K562 (cell line): Measurements from ENCODE around the gene EN2. TPM values are rescaled to one million over a fixed set of nuclear protein-coding genes. Genes with fewer than 3 reads are reported as not detected.

Experiments
- ATAC-seq: fragments of 200-7000 bp; cut with Tn5 transposase; 3 replicates; pipeline ENCODE4 v1.9.1; 2020; ENCODE audit warnings: moderate library complexity
- BruUV-seq: library from RNA; stranded (reverse); fragments of 400-500 nt; replicated peaks from 2 replicates; lab custom pipeline; 2021; lab: Mats Ljungman, UMichigan
- CTCF ChIA-PET: fragments of 300-600 bp; formaldehyde crosslinking; extraction: SDS; loops from one replicate; lab custom pipeline; 2021; ENCODE audit warnings: low intra/inter-chr PET ratio; lab: Yijun Ruan, JAX
- POLR2A ChIA-PET: fragments of 300-600, 350-650 bp; sonication (Branson Sonifier 250); formaldehyde crosslinking; extraction: SDS; loops from one replicate; lab custom pipeline; 2021; ENCODE audit warnings: antibody characterized with exemption, inconsistent platforms; lab: Yijun Ruan, JAX
- DNase-seq, 4 experiments: peaks; one replicate each; pipeline versions ENCODE4 v3.0.0 to v3.0.0-alpha.2; 2011 to 2018; ENCODE audit warnings: low spot score in 3 of 4, mixed read lengths in 3 of 4; ENCODE audit errors: extremely low read depth in 1 of 4
- FAIRE-seq: peaks from 2 replicates; lab custom pipeline; 2011; peaks lifted over from hg19 to GRCh38; lab: Jason Lieb, UNC
- H2AFZ ChIP-seq: 2 replicates; pipeline ENCODE4 v1.6.0; 2011; ENCODE audit warnings: low read depth, low read length, control low read depth, inconsistent platforms
- H3K27ac ChIP-seq: fragments of 200-600 bp; 3 replicates; pipeline ENCODE4 v1.8.0; 2011; ENCODE audit warnings: low read depth, mild to moderate bottlenecking, control low read depth, inconsistent platforms, low read length, moderate library complexity, mixed read lengths; ENCODE audit errors: extremely low read depth
- H3K27me3 ChIP-seq, 2 experiments: fragments of 300-600 bp in 1 of 2; 2 replicates in 1 of 2; 3 replicates in 1 of 2; pipeline versions ENCODE4 v1.6.0 to v1.8.0; 2011; ENCODE audit warnings: inconsistent platforms in 2 of 2, low read length in 2 of 2, mild to moderate bottlenecking in 1 of 2, mixed read lengths in 1 of 2, moderate library complexity in 1 of 2; ENCODE audit not compliant: control insufficient read depth in 2 of 2, insufficient read depth in 2 of 2
- H3K36me3 ChIP-seq: fragments of 300-600 bp; 3 replicates; pipeline ENCODE4 v1.8.0; 2011; ENCODE audit warnings: mild to moderate bottlenecking, low read length, inconsistent platforms; ENCODE audit not compliant: control insufficient read depth, insufficient read depth
- H3K4me1 ChIP-seq, 2 experiments: fragments of 200-600 bp in 1 of 2; replicated peaks in 1 of 2; 2 replicates in 1 of 2; 3 replicates in 1 of 2; pipeline versions ENCODE4 v1.5.1 to v1.8.0; 2011; ENCODE audit warnings: inconsistent platforms in 2 of 2, low read length in 2 of 2, mild to moderate bottlenecking in 1 of 2, mixed read lengths in 1 of 2, moderate library complexity in 1 of 2; ENCODE audit not compliant: control insufficient read depth in 2 of 2, insufficient read depth in 2 of 2
- H3K4me2 ChIP-seq: 2 replicates; pipeline ENCODE4 v1.6.1; 2011; ENCODE audit warnings: low read length, control low read depth, inconsistent platforms, mixed read lengths; ENCODE audit not compliant: insufficient read depth
- H3K4me3 ChIP-seq: fragments of 200-600 bp; sonication (generic), shearing (Covaris generic); 2 replicates; pipeline ENCODE4 v1.5.1; 2016; ENCODE audit warnings: control low read depth, inconsistent platforms
- H3K79me2 ChIP-seq: fragments of 200-600 bp; 3 replicates; pipeline ENCODE4 v1.8.0; 2011; ENCODE audit warnings: low read length, inconsistent platforms; ENCODE audit not compliant: control insufficient read depth, insufficient read depth
- H3K9ac ChIP-seq, 2 experiments: 2 replicates each; pipeline versions ENCODE4 v1.6.0 to v1.6.1; 2011; ENCODE audit warnings: low read depth in 2 of 2, low read length in 2 of 2, control low read depth in 1 of 2, inconsistent platforms in 1 of 2, mild to moderate bottlenecking in 1 of 2, mixed read lengths in 1 of 2; ENCODE audit not compliant: insufficient read depth in 1 of 2
- H3K9me1 ChIP-seq: one replicate; pipeline ENCODE4 v1.6.0; 2011; ENCODE audit warnings: inconsistent platforms, mild to moderate bottlenecking, low read length, moderate library complexity; ENCODE audit not compliant: control insufficient read depth, insufficient read depth
- H3K9me3 ChIP-seq: replicated peaks from 2 replicates; pipeline ENCODE4 v1.5.1; 2011; ENCODE audit warnings: low read depth, low read length, inconsistent platforms; ENCODE audit not compliant: control insufficient read depth, insufficient read depth
- H4K20me1 ChIP-seq: replicated peaks from 2 replicates; pipeline ENCODE4 v1.6.1; 2011; ENCODE audit warnings: low read length, inconsistent platforms, mixed read lengths; ENCODE audit not compliant: control insufficient read depth, insufficient read depth
- PRMT5 ChIP-seq: sonication (generic); formaldehyde crosslinking; IDR thresholded peaks from 2 replicates; pipeline ENCODE4 v1.5.0; 2020; ENCODE audit warnings: missing genetic modification reagents
- ZFP36 ChIP-seq: fragments of 150-350 bp; IDR thresholded peaks from 2 replicates; pipeline ENCODE4 v1.6.1; 2018; ENCODE audit warnings: low read length, low read depth; ENCODE audit not compliant: partially characterized antibody
- WGBS: fragments of 100-300 bp; shearing (Covaris generic); methylation state at CpG from one replicate; pipeline ENCODE4 v1.1.6; 2016; ENCODE audit warnings: low coverage, mixed read lengths; ENCODE audit not compliant: insufficient coverage; ENCODE audit errors: missing lambda C conversion rate; 5-methylcytosine and 5-hydroxymethylcytosine counted together
- in situ Hi-C: fragments of 300-500 bp; cut with MboI; formaldehyde crosslinking; loops from 4 replicates; pipeline ENCODE4 v1.15.0; 2018; ENCODE audit warnings: inconsistent platforms, mixed read lengths
- intact Hi-C: fragments of 100-400 bp; cut with micrococcal nuclease; formaldehyde crosslinking; loops from 2 replicates; pipeline ENCODE4 v1.14.2; 2022
- polyA plus RNA-seq, 8 experiments: library from polyadenylated mRNA; depleted of rRNA in 4 of 8; stranded (reverse) in 5 of 8; unstranded in 3 of 8; fragments of >200 nt; fragmentation: Nextera tagmentation in 2 of 8; fragmentation: Illumina TruSeq in 1 of 8; extraction: Ambion mirVana in 2 of 8; extraction: Trizol in 1 of 8; gene quantifications; 2 replicates each; pipeline versions ENCODE4 v1.2.1 to v1.2.3, GENCODE V29; 2011 to 2014; ENCODE audit warnings: inconsistent platforms in 1 of 8, missing spikeins in 1 of 8
- total RNA-seq, 7 experiments: library from RNA; depleted of rRNA in 6 of 7; stranded (reverse); fragments of >200 nt in 6 of 7; fragmentation: Illumina TruSeq in 2 of 7; extraction: Trizol in 2 of 7; gene quantifications; 2 replicates each; pipeline versions ENCODE4 v1.2.1 to v1.2.3, GENCODE V29; 2011 to 2021; ENCODE audit warnings: low replicate concordance in 1 of 7
- TF ChIP-seq, protein P1 (sequence below): sonication (generic); formaldehyde crosslinking; IDR thresholded peaks from 2 replicates; pipeline ENCODE4 v1.8.0; 2022; ENCODE audit warnings: mild to moderate bottlenecking, missing genetic modification reagents, borderline replicate concordance

The EN2 gene
- total and polyA plus RNA-seq, 9 of the 15 experiments (the other 6 are each of a cell fraction or from before 2014, with no cell fraction given), result 0.04 TPM; not detected in 7

DNA sequence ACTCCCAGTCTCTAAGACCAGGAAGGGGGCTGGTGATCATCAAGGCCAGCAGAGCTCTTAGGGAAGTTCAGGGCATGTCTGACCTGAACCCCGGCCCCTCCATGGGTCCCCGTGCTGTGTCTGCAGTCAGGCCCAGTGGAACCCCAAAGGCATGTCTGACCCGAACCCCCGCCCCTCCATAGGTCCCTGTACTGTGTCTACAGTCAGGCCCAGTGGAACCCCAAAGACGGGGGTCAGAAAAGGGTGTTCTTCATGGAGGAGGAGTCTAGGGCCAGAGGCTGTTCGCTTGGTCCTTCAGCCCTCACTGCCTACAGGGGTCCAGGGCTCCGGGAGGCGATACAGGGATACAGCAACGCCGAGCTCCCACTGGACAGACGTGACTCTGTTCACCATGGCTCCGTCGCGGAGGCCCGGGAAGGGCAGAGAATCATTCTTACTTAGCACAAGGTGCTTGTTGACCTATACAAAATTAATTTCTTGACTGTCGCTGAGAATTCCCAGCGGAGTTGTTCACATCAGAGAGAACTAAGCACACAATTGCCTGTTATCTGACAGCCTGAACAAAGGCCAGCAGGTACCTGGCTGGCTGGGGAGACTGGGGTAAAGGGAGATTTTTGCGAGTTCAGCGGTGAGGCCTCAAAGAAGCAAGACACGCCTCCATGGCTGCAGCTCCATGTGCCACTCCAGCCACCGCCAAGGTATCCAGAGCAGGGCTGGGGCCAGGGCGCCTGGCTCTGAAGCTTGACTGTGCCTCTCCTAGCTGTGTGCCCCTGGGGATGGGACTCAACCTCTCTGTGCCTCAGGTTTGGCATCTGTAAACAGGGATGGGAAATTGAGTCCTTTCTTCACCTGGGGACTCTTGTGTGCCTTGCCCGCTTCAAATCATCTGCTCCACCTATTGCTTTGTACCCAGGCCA lies 26.8 kb downstream of the EN2 start:
- peaks cover 67 to 83% of the 10 kb centered on the region in 2 experiments for H3K27me3 ChIP-seq
- TF ChIP-seq ZFP36 (peak; percentile 34), PRMT5 (CRISPR knock-in tag) (no peak)
- TF ChIP-seq, protein P1, sequence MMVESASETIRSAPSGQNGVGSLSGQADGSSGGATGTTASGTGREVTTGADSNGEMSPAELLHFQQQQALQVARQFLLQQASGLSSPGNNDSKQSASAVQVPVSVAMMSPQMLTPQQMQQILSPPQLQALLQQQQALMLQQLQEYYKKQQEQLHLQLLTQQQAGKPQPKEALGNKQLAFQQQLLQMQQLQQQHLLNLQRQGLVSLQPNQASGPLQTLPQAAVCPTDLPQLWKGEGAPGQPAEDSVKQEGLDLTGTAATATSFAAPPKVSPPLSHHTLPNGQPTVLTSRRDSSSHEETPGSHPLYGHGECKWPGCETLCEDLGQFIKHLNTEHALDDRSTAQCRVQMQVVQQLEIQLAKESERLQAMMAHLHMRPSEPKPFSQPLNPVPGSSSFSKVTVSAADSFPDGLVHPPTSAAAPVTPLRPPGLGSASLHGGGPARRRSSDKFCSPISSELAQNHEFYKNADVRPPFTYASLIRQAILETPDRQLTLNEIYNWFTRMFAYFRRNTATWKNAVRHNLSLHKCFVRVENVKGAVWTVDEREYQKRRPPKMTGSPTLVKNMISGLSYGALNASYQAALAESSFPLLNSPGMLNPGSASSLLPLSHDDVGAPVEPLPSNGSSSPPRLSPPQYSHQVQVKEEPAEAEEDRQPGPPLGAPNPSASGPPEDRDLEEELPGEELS (CRISPR knock-in tag), result no peak
- intact Hi-C loops (no loop called here), in situ Hi-C loops (no loop called here)
- peak overlapping the region in 1 of 2 experiments; percentile 10; a peak in 1 of 4 replicates for H3K9ac ChIP-seq
- peak; percentile 13; the same call in 1 of the 3 replicates for ATAC-seq
- 1% methylated on average over 23 of the region's 23 CpGs for WGBS
- DNase-seq, result no peak
- H2AFZ ChIP-seq, result no peak overlapping the region
- H4K20me1 ChIP-seq, result peaks cover 8% of the 10 kb centered on the region; the same call in 1 of the 2 replicates
- no peak overlapping the region for H3K4me2 ChIP-seq
- H3K36me3 ChIP-seq, result no peaks in the 10 kb centered on the region
- no peak overlapping the region for H3K27ac ChIP-seq
- H3K4me1 ChIP-seq, result peaks cover 0 to 3% of the 10 kb centered on the region in 2 experiments; a peak in 1 of 5 replicates
- ChIA-PET POLR2A (interaction anchor here (0.6 to 1.1 kb wide), 3 partner anchors 15 to 110 kb away, joined by 3 read pairs; no protein-coding TSS in a partner anchor), CTCF (no interaction called here)
- H3K4me3 ChIP-seq, result no peak overlapping the region
- H3K9me3 ChIP-seq, result peaks cover 6% of the 10 kb centered on the region
- no peaks in the 10 kb centered on the region for H3K9me1 ChIP-seq
- H3K79me2 ChIP-seq, result no peaks in the 10 kb centered on the region
- FAIRE-seq, result no peak
- no TSS peak for BruUV-seq
